Loucy (cell line): ENCODE measurements around the gene MBP.

Source experiments
- H2AFZ ChIP-seq: fragments of 200-600 bp; sonication (generic); 2 replicates; pipeline ENCODE4 v1.6.0; 2016; ENCODE audit warnings: antibody characterized with exemption, mild to moderate bottlenecking, low read length, moderate library complexity
- H3F3A ChIP-seq: fragments of 200-600 bp; 2 replicates; pipeline ENCODE4 v1.6.0; 2016; ENCODE audit warnings: antibody characterized with exemption, low read depth, mild to moderate bottlenecking
- H3K27me3 ChIP-seq: fragments of 200-600 bp; sonication (generic); 2 replicates; pipeline ENCODE4 v1.6.1; 2014; ENCODE audit warnings: low read length, mild to moderate bottlenecking; ENCODE audit not compliant: insufficient read depth, poor library complexity, severe bottlenecking
- H3K36me3 ChIP-seq: fragments of 200-600 bp; sonication (generic); 2 replicates; pipeline ENCODE4 v1.6.1; 2016; ENCODE audit warnings: low read length; ENCODE audit not compliant: insufficient read depth
- H3K4me1 ChIP-seq: fragments of 200-600 bp; sonication (generic); 2 replicates; pipeline ENCODE4 v1.5.1; 2014; ENCODE audit warnings: low read length, mild to moderate bottlenecking; ENCODE audit not compliant: insufficient read depth, poor library complexity, severe bottlenecking
- H3K4me2 ChIP-seq: fragments of 200-600 bp; sonication (generic); 2 replicates; pipeline ENCODE4 v1.6.0; 2014; ENCODE audit warnings: antibody characterized with exemption, low read length, low read depth, mild to moderate bottlenecking; ENCODE audit not compliant: poor library complexity, severe bottlenecking
- H3K4me3 ChIP-seq: fragments of 200-600 bp; sonication (generic); 2 replicates; pipeline ENCODE4 v1.5.1; 2014; ENCODE audit warnings: low read length, mild to moderate bottlenecking, mixed read lengths; ENCODE audit not compliant: poor library complexity, severe bottlenecking
- H3K79me2 ChIP-seq: fragments of 200-600 bp; sonication (generic); 2 replicates; pipeline ENCODE4 v1.6.1; 2014; ENCODE audit warnings: low read length; ENCODE audit not compliant: insufficient read depth
- H3K9ac ChIP-seq: fragments of 200-600 bp; sonication (generic); 2 replicates; pipeline ENCODE4 v1.6.0; 2014; ENCODE audit warnings: mild to moderate bottlenecking, low read depth, low read length, moderate library complexity; ENCODE audit not compliant: poor library complexity, severe bottlenecking
- H3K9me2 ChIP-seq: fragments of 200-600 bp; sonication (generic); replicated peaks from 2 replicates; pipeline ENCODE4 v1.6.1; 2016; ENCODE audit warnings: low read depth, low read length, mixed read lengths
- H3K9me3 ChIP-seq: fragments of 200-600 bp; sonication (generic); 2 replicates; pipeline ENCODE4 v1.6.1; 2014; ENCODE audit warnings: mild to moderate bottlenecking, antibody characterized with exemption, low read length, low read depth; ENCODE audit not compliant: insufficient read depth
- H4K20me1 ChIP-seq: fragments of 200-600 bp; sonication (generic); 2 replicates; pipeline ENCODE4 v1.6.0; 2014; ENCODE audit warnings: antibody characterized with exemption, low read length, mild to moderate bottlenecking; ENCODE audit not compliant: insufficient read depth, poor library complexity, severe bottlenecking
- CTCF ChIP-seq: fragments of 200-600 bp; sonication (generic); conservative IDR thresholded peaks from 2 replicates; pipeline ENCODE4 v1.5.1; 2014; ENCODE audit warnings: mild to moderate bottlenecking, antibody characterized with exemption, low read length
- EZH2phosphoT487 ChIP-seq: fragments of 200-600 bp; IDR thresholded peaks from 2 replicates; pipeline ENCODE4 v1.6.1; 2018; ENCODE audit warnings: antibody characterized with exemption, mild to moderate bottlenecking, moderate library complexity, borderline replicate concordance

The MBP gene

GRCh38 chr18:76953156-76953555, 179.4 kb downstream of the MBP start:
- H3F3A ChIP-seq = no peaks in the 10 kb centered on the region
- no peaks in the 10 kb centered on the region for H3K79me2 ChIP-seq
- H3K4me1 ChIP-seq = peaks cover 6% of the 10 kb centered on the region
- H3K4me2 ChIP-seq = no peak overlapping the region
- H3K9me3 ChIP-seq = no peaks in the 10 kb centered on the region
- peaks cover 19% of the 10 kb centered on the region; the same call in 1 of the 2 replicates for H3K36me3 ChIP-seq
- TF ChIP-seq CTCF (no peak), EZH2phosphoT487 (no peak)
- no peaks in the 10 kb centered on the region for H3K9me2 ChIP-seq
- H3K4me3 ChIP-seq = no peak overlapping the region
- no peaks in the 10 kb centered on the region for H4K20me1 ChIP-seq
- no peaks in the 10 kb centered on the region for H3K27me3 ChIP-seq
- H2AFZ ChIP-seq = no peak overlapping the region
- H3K9ac ChIP-seq = no peak overlapping the region

- Histone ChIP-seq H3K4me3 (no peak overlapping the region), H3K9me2 (no peaks in the 10 kb centered on the region), H2AFZ (no peak overlapping the region), H4K20me1 (no peaks in the 10 kb centered on the region), H3K4me2 (no peak overlapping the region), H3K9ac (no peak overlapping the region), H3K36me3 (peaks cover 15% of the 10 kb centered on the region; the same call in 1 of the 2 replicates), H3F3A (no peaks in the 10 kb centered on the region), H3K27me3 (no peaks in the 10 kb centered on the region), H3K4me1 (peaks cover 6% of the 10 kb centered on the region), H3K79me2 (no peaks in the 10 kb centered on the region), H3K9me3 (no peaks in the 10 kb centered on the region)
- TF ChIP-seq CTCF = no peak
- TF ChIP-seq EZH2phosphoT487 = no peak
These were observed 179.8 kb downstream of the MBP start for GRCh38 chr18:76952747-76953146.

GRCh38 chr18:76951456-76952247, 180.9 kb downstream of the MBP start:
- H3K79me2 ChIP-seq = no peaks in the 10 kb centered on the region
- no peak for TF ChIP-seq CTCF
- no peak for TF ChIP-seq EZH2phosphoT487

More at GRCh38 chr18:76951456-76952247, 180.9 kb downstream of the MBP start:
- no peak overlapping the region for H2AFZ ChIP-seq
- H3K9ac ChIP-seq = no peak overlapping the region
- peaks cover 6% of the 10 kb centered on the region for H3K4me1 ChIP-seq
- peaks cover 12% of the 10 kb centered on the region; the same call in 1 of the 2 replicates for H3K36me3 ChIP-seq
- no peaks in the 10 kb centered on the region for H3F3A ChIP-seq
- no peaks in the 10 kb centered on the region for H3K9me3 ChIP-seq
- H4K20me1 ChIP-seq = no peaks in the 10 kb centered on the region
- no peak overlapping the region for H3K4me3 ChIP-seq
- H3K4me2 ChIP-seq = no peak overlapping the region
- H3K9me2 ChIP-seq = no peaks in the 10 kb centered on the region
- no peaks in the 10 kb centered on the region for H3K27me3 ChIP-seq
